MM.1S (cell line): ENCODE data around the gene TEX13D.

ENCODE experiments used
- CTCF ChIP-seq: fragments of 300-600 bp; sonication (generic); IDR thresholded peaks from 2 replicates; pipeline ENCODE4 v1.5.1; 2016; ENCODE audit warnings: antibody characterized with exemption, low read length, mixed read lengths
- EZH2 ChIP-seq: fragments of 300-600 bp; sonication (generic); optimal IDR thresholded peaks from 2 replicates; pipeline ENCODE3; 2017; ENCODE audit warnings: low read depth, mild to moderate bottlenecking, antibody characterized with exemption, low read length, mixed read lengths

GRCh38 chrX:124347242-124347641 is 14.8 kb downstream of the TEX13D start:
- TF ChIP-seq CTCF (no peak), EZH2 (no peak)
